HCT116 (cell line): Measurements from ENCODE around the gene KTN1. TPM values are rescaled to one million over a fixed set of nuclear protein-coding genes. Genes with fewer than 3 reads are reported as not detected.

Experiments used
- ATAC-seq: fragments of 200-7000 bp; cut with Tn5 transposase; 2 replicates; pipeline ENCODE4 v1.9.1; 2020; ENCODE audit warnings: mild to moderate bottlenecking, moderate library complexity
- BruUV-seq: library from RNA; stranded (reverse); fragments of 400-500 nt; replicated peaks from 2 replicates; lab custom pipeline; 2021; lab: Mats Ljungman, UMichigan
- CTCF ChIA-PET: fragments of 300-600 bp; sonication (Branson Sonifier 250); formaldehyde crosslinking; loops from one replicate; lab custom pipeline; 2021; ENCODE audit warnings: antibody characterized with exemption; lab: Charles Lee
- POLR2A ChIA-PET: fragments of 300-600, 350-600 bp; sonication (Branson Sonifier 250); formaldehyde crosslinking; loops from one replicate; lab custom pipeline; 2021; ENCODE audit warnings: antibody characterized with exemption; lab: Charles Lee
- RAD21 ChIA-PET, 2 experiments: fragments of 300-600 bp; sonication (Branson Sonifier 250); formaldehyde crosslinking; loops; one replicate each; lab custom pipeline; 2023; ENCODE audit warnings: low total read pairs in 2 of 2; ENCODE audit not compliant: uncharacterized antibody in 2 of 2, unreplicated experiment in 2 of 2, low non-redundant PET in 1 of 2; lab: Charles Lee
- DNase-seq: peaks from one replicate; pipeline ENCODE4 v3.0.0-alpha.2; 2010; ENCODE audit warnings: low read depth, low spot score
- H2AFZ ChIP-seq: fragments of 200-600 bp; shearing (Covaris generic), sonication (generic); 2 replicates; pipeline ENCODE4 v1.6.1; 2017; ENCODE audit warnings: low read depth, mixed run types, mixed read lengths, antibody characterized with exemption, low read length; ENCODE audit not compliant: poor library complexity, severe bottlenecking
- H3K27ac ChIP-seq: 2 replicates; pipeline ENCODE4 v1.5.1; 2012; ENCODE audit warnings: low read depth, low read length
- H3K27me3 ChIP-seq: fragments of 200-600 bp; sonication (generic); 2 replicates; pipeline ENCODE4 v1.6.1; 2016; ENCODE audit warnings: mixed run types, low read length, mixed read lengths; ENCODE audit not compliant: insufficient read depth
- H3K36me3 ChIP-seq, 2 experiments: fragments of 200-500 bp in 1 of 2; fragments of 200-600 bp in 1 of 2; sonication (Bioruptor generic) in 1 of 2; sonication (generic) in 1 of 2; 2 replicates each; pipeline versions ENCODE4 v1.5.1 to v1.6.1; 2014 to 2016; ENCODE audit warnings: low read length in 2 of 2, inconsistent platforms in 1 of 2, mixed read lengths in 1 of 2, mixed run types in 1 of 2; ENCODE audit not compliant: insufficient read depth in 2 of 2, control insufficient read depth in 1 of 2
- H3K4me1 ChIP-seq, 2 experiments: fragments of 200-600 bp in 1 of 2; sonication (generic) in 1 of 2; 2 replicates each; pipeline versions ENCODE4 v1.5.1 to v1.6.1; 2012 to 2017; ENCODE audit warnings: low read length in 2 of 2, inconsistent platforms in 1 of 2, mild to moderate bottlenecking in 1 of 2, mixed read lengths in 1 of 2, mixed run types in 1 of 2, moderate library complexity in 1 of 2; ENCODE audit not compliant: insufficient read depth in 2 of 2, control insufficient read depth in 1 of 2
- H3K4me2 ChIP-seq: fragments of 200-600 bp; sonication (generic); 2 replicates; pipeline ENCODE4 v1.6.1; 2017; ENCODE audit warnings: mixed run types, low read length, mixed read lengths
- H3K4me3 ChIP-seq, 2 experiments: fragments of 200-600 bp in 1 of 2; sonication (generic) in 1 of 2; replicated peaks in 1 of 2; 2 replicates each; pipeline ENCODE4 v1.5.1; 2011 to 2016; ENCODE audit warnings: low read length in 2 of 2, control low read depth in 1 of 2, low read depth in 1 of 2, mild to moderate bottlenecking in 1 of 2, mixed read lengths in 1 of 2, mixed run types in 1 of 2
- H3K79me2 ChIP-seq: fragments of 200-600 bp; sonication (generic); 2 replicates; pipeline ENCODE4 v1.6.1; 2017; ENCODE audit warnings: mild to moderate bottlenecking, mixed run types, low read length, moderate library complexity, mixed read lengths; ENCODE audit not compliant: insufficient read depth
- H3K9ac ChIP-seq: fragments of 200-600 bp; sonication (generic); 2 replicates; pipeline ENCODE4 v1.6.1; 2016; ENCODE audit warnings: low read length, mixed read lengths
- H3K9me2 ChIP-seq: fragments of 200-600 bp; sonication (generic), shearing (Covaris generic); 2 replicates; pipeline ENCODE4 v1.6.1; 2017; ENCODE audit warnings: mixed run types, mild to moderate bottlenecking, moderate library complexity; ENCODE audit not compliant: insufficient read depth
- H3K9me3 ChIP-seq, 2 experiments: fragments of 200-500 bp in 1 of 2; fragments of 200-600 bp in 1 of 2; sonication (Bioruptor generic) in 1 of 2; sonication (generic) in 1 of 2; 2 replicates each; pipeline ENCODE4 v1.6.1; 2014 to 2017; ENCODE audit warnings: low read length in 2 of 2, mixed read lengths in 2 of 2, inconsistent platforms in 1 of 2, low read depth in 1 of 2, mild to moderate bottlenecking in 1 of 2, mixed run types in 1 of 2, moderate library complexity in 1 of 2; ENCODE audit not compliant: control insufficient read depth in 1 of 2, insufficient read depth in 1 of 2
- H4K20me1 ChIP-seq: fragments of 200-600 bp; sonication (generic), shearing (Covaris generic); 2 replicates; pipeline ENCODE4 v1.6.1; 2017; ENCODE audit warnings: mixed run types, mild to moderate bottlenecking, moderate library complexity; ENCODE audit not compliant: insufficient read depth
- ATF3 ChIP-seq: IDR thresholded peaks from 2 replicates; pipeline ENCODE4 v1.6.1; 2012
- CBX3 ChIP-seq: IDR thresholded peaks from 2 replicates; pipeline ENCODE4 v1.6.1; 2012; ENCODE audit warnings: low read depth
- CEBPB ChIP-seq: IDR thresholded peaks from 2 replicates; pipeline ENCODE4 v1.6.1; 2012; ENCODE audit warnings: low read depth
- EGR1 ChIP-seq: IDR thresholded peaks from 2 replicates; pipeline ENCODE4 v1.6.1; 2012; ENCODE audit warnings: low read depth
- ELF1 ChIP-seq: IDR thresholded peaks from 2 replicates; pipeline ENCODE4 v1.6.1; 2012; ENCODE audit warnings: low read depth, borderline replicate concordance
- EZH2 ChIP-seq: fragments of 200-600 bp; sonication (generic); IDR thresholded peaks from 2 replicates; pipeline ENCODE4 v1.6.1; 2017; ENCODE audit warnings: antibody characterized with exemption, mixed run types
- EZH2phosphoT487 ChIP-seq: fragments of 200-600 bp; IDR thresholded peaks from 2 replicates; pipeline ENCODE4 v1.6.1; 2018; ENCODE audit warnings: antibody characterized with exemption, borderline replicate concordance
- FOSL1 ChIP-seq: IDR thresholded peaks from 2 replicates; pipeline ENCODE4 v1.6.1; 2012; ENCODE audit warnings: low read depth
- POLR2A ChIP-seq: IDR thresholded peaks from 2 replicates; pipeline ENCODE4 v1.7.0; 2011; ENCODE audit warnings: borderline replicate concordance; ENCODE audit not compliant: insufficient read depth, insufficient read length; ENCODE audit errors: extremely low read depth
- RAD21 ChIP-seq: IDR thresholded peaks from 2 replicates; pipeline ENCODE4 v1.6.1; 2012; ENCODE audit warnings: low read depth, mild to moderate bottlenecking
- REST ChIP-seq: IDR thresholded peaks from 2 replicates; pipeline ENCODE4 v1.6.1; 2012; ENCODE audit warnings: low read depth
- SP1 ChIP-seq: IDR thresholded peaks from 2 replicates; pipeline ENCODE4 v1.6.1; 2012; ENCODE audit warnings: low read depth
- SRF ChIP-seq: IDR thresholded peaks from 2 replicates; pipeline ENCODE4 v1.6.1; 2012; ENCODE audit warnings: low read depth
- TCF7L2 ChIP-seq: IDR thresholded peaks from 2 replicates; pipeline ENCODE4 v1.7.0; 2011; ENCODE audit warnings: borderline replicate concordance, inconsistent platforms; ENCODE audit not compliant: insufficient read depth, insufficient read length; ENCODE audit errors: extremely low read depth
- YY1 ChIP-seq: IDR thresholded peaks from 2 replicates; pipeline ENCODE4 v1.6.1; 2011; ENCODE audit warnings: low read length, low read depth, moderate library complexity, mild to moderate bottlenecking; ENCODE audit not compliant: insufficient replicate concordance; ENCODE audit errors: extremely low read depth
- ZFX ChIP-seq: fragments of 450-650 bp; IDR thresholded peaks from 2 replicates; pipeline ENCODE4 v1.6.1; 2017
- ZNF274 ChIP-seq: fragments of 200-500 bp; sonication (Bioruptor generic); IDR thresholded peaks from 2 replicates; pipeline ENCODE4 v1.6.1; 2014; ENCODE audit warnings: mild to moderate bottlenecking, low read depth, low read length, inconsistent platforms
- intact Hi-C: fragments of 100-400 bp; cut with micrococcal nuclease; formaldehyde crosslinking; loops from 2 replicates; pipeline ENCODE4 v1.10.0; 2022
- total RNA-seq: library from RNA; stranded (reverse); gene quantifications from one replicate; pipeline ENCODE4 v1.2.1, GENCODE V29; 2021; ENCODE audit not compliant: unreplicated experiment
- TF ChIP-seq, protein P1 (sequence below): IDR thresholded peaks from 2 replicates; pipeline ENCODE4 v1.6.1; 2011; ENCODE audit warnings: mild to moderate bottlenecking, low read length, moderate library complexity; ENCODE audit not compliant: insufficient replicate concordance; ENCODE audit errors: extremely low read depth

The KTN1 gene
- total RNA-seq, 1 experiment from 2014 or later, result 105 TPM

DNA sequence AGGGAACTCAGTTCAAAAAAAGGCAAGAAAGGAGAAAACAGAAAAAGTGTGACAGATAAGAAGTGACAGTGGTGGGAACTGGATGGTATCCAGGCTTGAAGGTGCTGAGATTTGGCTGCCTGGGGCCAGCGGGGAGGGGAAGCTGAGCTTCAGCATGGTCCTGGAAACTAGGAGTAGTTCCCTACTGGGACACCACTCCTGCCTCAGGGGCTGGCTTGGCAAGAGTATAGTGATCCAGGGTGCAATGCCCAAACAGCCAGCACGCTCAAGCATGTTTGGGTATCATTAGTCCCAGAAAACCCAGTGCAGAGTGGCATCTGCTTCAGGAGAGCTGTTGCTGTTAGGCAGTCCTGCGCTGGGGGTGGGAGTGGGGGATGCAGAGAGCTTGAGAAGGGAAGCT lies 49.5 kb upstream of the KTN1 start:
- H3K9ac ChIP-seq, result no peak overlapping the region
- intact Hi-C loops, result no loop called here
- no peak overlapping the region for H2AFZ ChIP-seq
- CTCF ChIA-PET, result no interaction called here
- no peak overlapping the region for H3K4me3 ChIP-seq
- H3K9me3 ChIP-seq, result no peaks in the 10 kb centered on the region
- no TSS peak for BruUV-seq
- H3K27ac ChIP-seq, result no peak overlapping the region
- no peaks in the 10 kb centered on the region for H3K79me2 ChIP-seq
- no peaks in the 10 kb centered on the region for H3K27me3 ChIP-seq
- no peaks in the 10 kb centered on the region for H3K36me3 ChIP-seq
- TF ChIP-seq EZH2 (no peak), RAD21 (no peak), FOSL1 (no peak), SP1 (no peak), YY1 (no peak), CEBPB (no peak), POLR2A (no peak), EGR1 (no peak), ZFX (no peak), EZH2phosphoT487 (no peak), ZNF274 (no peak), ELF1 (no peak), TCF7L2 (no peak), ATF3 (no peak), SRF (no peak), REST (no peak), CBX3 (no peak)
- TF ChIP-seq, protein P1, sequence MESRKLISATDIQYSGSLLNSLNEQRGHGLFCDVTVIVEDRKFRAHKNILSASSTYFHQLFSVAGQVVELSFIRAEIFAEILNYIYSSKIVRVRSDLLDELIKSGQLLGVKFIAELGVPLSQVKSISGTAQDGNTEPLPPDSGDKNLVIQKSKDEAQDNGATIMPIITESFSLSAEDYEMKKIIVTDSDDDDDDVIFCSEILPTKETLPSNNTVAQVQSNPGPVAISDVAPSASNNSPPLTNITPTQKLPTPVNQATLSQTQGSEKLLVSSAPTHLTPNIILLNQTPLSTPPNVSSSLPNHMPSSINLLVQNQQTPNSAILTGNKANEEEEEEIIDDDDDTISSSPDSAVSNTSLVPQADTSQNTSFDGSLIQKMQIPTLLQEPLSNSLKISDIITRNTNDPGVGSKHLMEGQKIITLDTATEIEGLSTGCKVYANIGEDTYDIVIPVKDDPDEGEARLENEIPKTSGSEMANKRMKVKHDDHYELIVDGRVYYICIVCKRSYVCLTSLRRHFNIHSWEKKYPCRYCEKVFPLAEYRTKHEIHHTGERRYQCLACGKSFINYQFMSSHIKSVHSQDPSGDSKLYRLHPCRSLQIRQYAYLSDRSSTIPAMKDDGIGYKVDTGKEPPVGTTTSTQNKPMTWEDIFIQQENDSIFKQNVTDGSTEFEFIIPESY, result no peak
- TF ChIP-seq, all 23 proteins: peak for 0
- Histone ChIP-seq H3K4me1 (peaks cover 0 to 5% of the 10 kb centered on the region in 2 experiments; a peak in 1 of 4 replicates), H3K4me2 (no peak overlapping the region), H4K20me1 (no peaks in the 10 kb centered on the region), H3K9me2 (no peaks in the 10 kb centered on the region)
- ChIA-PET RAD21 (no interaction called here), POLR2A (no interaction called here)
- no peak for DNase-seq
- no peak for ATAC-seq
